ENCODE data around the gene PLEK. TPM values are rescaled to one million over a fixed set of nuclear protein-coding genes. Genes with fewer than 3 reads are reported as not detected.

PLEK gene
- total RNA-seq, 1 donor from 2014 or later, result 4.4 TPM

DNA sequence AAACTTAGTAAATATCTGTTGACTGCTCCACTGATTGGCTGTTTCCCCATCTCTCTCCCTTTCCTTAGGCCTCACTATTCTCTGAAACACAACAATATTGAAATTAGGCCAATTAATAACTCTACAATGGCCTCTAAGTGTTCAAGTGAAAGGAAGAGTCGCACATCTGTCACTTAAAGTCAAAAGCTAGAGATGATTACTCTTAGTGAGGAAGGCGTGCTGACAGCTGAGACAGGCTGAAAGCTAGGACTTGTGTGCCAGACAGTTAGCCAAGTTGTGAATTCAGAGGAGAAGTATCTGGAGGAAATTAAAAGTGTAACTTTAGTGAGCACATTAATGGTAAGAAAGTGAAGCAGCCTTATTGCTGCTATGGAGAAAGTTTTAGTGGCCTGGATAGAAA is 48.4 kb downstream of the PLEK start:
- Histone ChIP-seq H3K4me1 (no peaks in the 10 kb centered on the region), H3K9me3 (no peaks in the 10 kb centered on the region), H3K27ac (no peak overlapping the region), H3K4me3 (no peak overlapping the region), H3K36me3 (no peaks in the 10 kb centered on the region), H3K27me3 (no peaks in the 10 kb centered on the region)
- DNase-seq (ENCODE audit: extremely low spot score in 2 of 2), result no peak
- TF ChIP-seq CTCF (IDR thresholded peaks at IDR 0.05), result no peak
- TF ChIP-seq POLR2A (IDR thresholded peaks at IDR 0.05), result no peak
- no peak for TF ChIP-seq POLR2AphosphoS5 (IDR thresholded peaks at IDR 0.05; ENCODE audit: insufficient read depth in 1 of 2, low read depth in 1 of 2)
- intact Hi-C loops (cut with DNase I), result no loop called here

DNA sequence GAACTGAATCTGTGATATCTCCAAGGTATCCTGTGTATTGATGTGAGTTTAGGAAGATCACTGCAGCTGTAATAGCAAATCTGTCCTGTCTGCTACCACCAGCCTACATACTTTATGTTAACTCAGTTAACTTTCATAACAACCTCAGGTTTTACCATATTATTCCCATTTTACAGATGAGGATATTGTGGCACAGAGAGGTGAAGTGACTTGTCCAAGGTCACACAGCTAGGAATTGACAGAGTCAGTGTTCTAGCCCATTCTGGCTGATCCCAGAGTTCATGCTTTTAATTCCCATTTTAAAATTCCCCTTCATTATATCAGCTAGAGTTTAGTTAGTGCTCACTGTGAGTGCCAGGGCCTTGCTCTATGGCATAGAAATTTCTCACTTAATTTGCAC is 49.4 kb downstream of the PLEK start:
- H3K4me1 ChIP-seq, result no peaks in the 10 kb centered on the region
- intact Hi-C loops (cut with DNase I), result no loop called here
- H3K9me3 ChIP-seq, result no peaks in the 10 kb centered on the region
- H3K27me3 ChIP-seq, result no peaks in the 10 kb centered on the region
- H3K4me3 ChIP-seq, result no peak overlapping the region
- no peak overlapping the region for H3K27ac ChIP-seq
- no peak for DNase-seq (ENCODE audit: extremely low spot score in 2 of 2)
- TF ChIP-seq POLR2A (IDR thresholded peaks at IDR 0.05), result no peak
- no peak for TF ChIP-seq POLR2AphosphoS5 (IDR thresholded peaks at IDR 0.05; ENCODE audit: insufficient read depth in 1 of 2, low read depth in 1 of 2)
- no peak for TF ChIP-seq CTCF (IDR thresholded peaks at IDR 0.05)
- no peaks in the 10 kb centered on the region for H3K36me3 ChIP-seq

DNA sequence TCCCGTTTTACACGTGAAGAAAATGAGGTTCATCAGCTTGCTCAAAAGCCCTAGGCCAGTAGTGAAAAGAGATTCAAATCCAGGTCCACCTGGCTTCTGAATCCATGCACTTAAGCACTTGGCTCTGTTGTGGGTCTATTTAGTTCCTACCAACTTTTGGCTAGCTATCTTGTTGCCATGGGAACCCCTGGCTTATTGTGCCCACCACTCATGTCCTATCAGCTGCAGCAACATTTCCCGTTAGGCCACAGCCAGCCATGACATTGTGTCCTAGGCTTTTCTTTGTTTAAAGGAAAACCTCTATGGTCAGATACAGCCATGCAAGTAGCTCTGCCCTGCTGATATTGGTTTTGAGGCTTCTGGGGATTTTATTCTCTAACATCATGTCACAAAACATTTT is 49.8 kb downstream of the PLEK start:
- DNase-seq (ENCODE audit: extremely low spot score in 2 of 2), result no peak
- no peaks in the 10 kb centered on the region for H3K36me3 ChIP-seq
- H3K4me1 ChIP-seq, result no peaks in the 10 kb centered on the region
- no peak for TF ChIP-seq POLR2AphosphoS5 (IDR thresholded peaks at IDR 0.05; ENCODE audit: insufficient read depth in 1 of 2, low read depth in 1 of 2)
- no peak for TF ChIP-seq CTCF (IDR thresholded peaks at IDR 0.05)
- TF ChIP-seq POLR2A (IDR thresholded peaks at IDR 0.05), result no peak
- H3K27me3 ChIP-seq, result no peaks in the 10 kb centered on the region
- H3K4me3 ChIP-seq, result no peak overlapping the region
- intact Hi-C loops (cut with DNase I), result no loop called here
- no peaks in the 10 kb centered on the region for H3K9me3 ChIP-seq
- no peak overlapping the region for H3K27ac ChIP-seq

DNA sequence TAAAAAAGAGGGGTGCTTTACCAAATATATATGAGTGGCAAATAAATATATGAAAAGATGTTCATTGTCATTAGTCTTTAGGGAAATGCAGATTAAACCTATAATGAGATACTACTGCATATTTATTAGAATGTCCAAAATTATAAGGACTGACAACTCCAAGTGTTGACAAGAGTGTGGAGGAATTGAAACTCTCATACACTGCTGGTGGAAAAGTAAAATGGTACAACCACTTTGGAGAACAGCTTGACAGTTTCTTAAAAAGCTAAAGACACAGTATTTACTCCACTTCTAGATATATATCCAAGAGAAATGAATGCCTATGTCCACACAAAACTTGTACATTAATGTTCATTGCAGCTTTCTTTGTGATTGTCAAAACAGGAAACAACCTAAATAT is 50.4 kb downstream of the PLEK start:
- DNase-seq (ENCODE audit: extremely low spot score in 2 of 2), result no peak
- Histone ChIP-seq H3K27me3 (no peaks in the 10 kb centered on the region), H3K27ac (no peak overlapping the region), H3K36me3 (no peaks in the 10 kb centered on the region), H3K4me1 (no peaks in the 10 kb centered on the region), H3K9me3 (no peaks in the 10 kb centered on the region), H3K4me3 (no peak overlapping the region)
- no peak for TF ChIP-seq POLR2A (IDR thresholded peaks at IDR 0.05)
- no peak for TF ChIP-seq POLR2AphosphoS5 (IDR thresholded peaks at IDR 0.05; ENCODE audit: insufficient read depth in 1 of 2, low read depth in 1 of 2)
- TF ChIP-seq CTCF (IDR thresholded peaks at IDR 0.05), result no peak
- intact Hi-C loops (cut with DNase I), result no loop called here

GRCh38 chr2:68416081-68416675 is 51.1 kb downstream of the PLEK start:
- no peak for DNase-seq (ENCODE audit: extremely low spot score in 2 of 2)
- Histone ChIP-seq H3K9me3 (no peaks in the 10 kb centered on the region), H3K36me3 (no peaks in the 10 kb centered on the region), H3K4me1 (no peaks in the 10 kb centered on the region), H3K4me3 (no peak overlapping the region), H3K27me3 (no peaks in the 10 kb centered on the region), H3K27ac (no peak overlapping the region)
- intact Hi-C loops (cut with DNase I), result no loop called here
- no peak for TF ChIP-seq POLR2AphosphoS5 (IDR thresholded peaks at IDR 0.05; ENCODE audit: insufficient read depth in 1 of 2, low read depth in 1 of 2)

Data from vagina (tissue), 2 donors.